Hematopoietic multipotent progenitor cell treated with erythropoietin and hydrocortisone succinate and interleukin-3 and kit ligand, for 8 days (in vitro differentiated cells): ENCODE measurements around the gene SELPLG.
"Not testable (repeated sequence)": the region's sequence is repeated elsewhere in the genome, so short reads cannot be mapped to it uniquely, and the experiment has no call there.

Experiments
- DNase-seq: peaks from one replicate; pipeline ENCODE4 v3.0.0-alpha.2; 2015

SELPLG gene, protein sequence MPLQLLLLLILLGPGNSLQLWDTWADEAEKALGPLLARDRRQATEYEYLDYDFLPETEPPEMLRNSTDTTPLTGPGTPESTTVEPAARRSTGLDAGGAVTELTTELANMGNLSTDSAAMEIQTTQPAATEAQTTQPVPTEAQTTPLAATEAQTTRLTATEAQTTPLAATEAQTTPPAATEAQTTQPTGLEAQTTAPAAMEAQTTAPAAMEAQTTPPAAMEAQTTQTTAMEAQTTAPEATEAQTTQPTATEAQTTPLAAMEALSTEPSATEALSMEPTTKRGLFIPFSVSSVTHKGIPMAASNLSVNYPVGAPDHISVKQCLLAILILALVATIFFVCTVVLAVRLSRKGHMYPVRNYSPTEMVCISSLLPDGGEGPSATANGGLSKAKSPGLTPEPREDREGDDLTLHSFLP

DNA sequence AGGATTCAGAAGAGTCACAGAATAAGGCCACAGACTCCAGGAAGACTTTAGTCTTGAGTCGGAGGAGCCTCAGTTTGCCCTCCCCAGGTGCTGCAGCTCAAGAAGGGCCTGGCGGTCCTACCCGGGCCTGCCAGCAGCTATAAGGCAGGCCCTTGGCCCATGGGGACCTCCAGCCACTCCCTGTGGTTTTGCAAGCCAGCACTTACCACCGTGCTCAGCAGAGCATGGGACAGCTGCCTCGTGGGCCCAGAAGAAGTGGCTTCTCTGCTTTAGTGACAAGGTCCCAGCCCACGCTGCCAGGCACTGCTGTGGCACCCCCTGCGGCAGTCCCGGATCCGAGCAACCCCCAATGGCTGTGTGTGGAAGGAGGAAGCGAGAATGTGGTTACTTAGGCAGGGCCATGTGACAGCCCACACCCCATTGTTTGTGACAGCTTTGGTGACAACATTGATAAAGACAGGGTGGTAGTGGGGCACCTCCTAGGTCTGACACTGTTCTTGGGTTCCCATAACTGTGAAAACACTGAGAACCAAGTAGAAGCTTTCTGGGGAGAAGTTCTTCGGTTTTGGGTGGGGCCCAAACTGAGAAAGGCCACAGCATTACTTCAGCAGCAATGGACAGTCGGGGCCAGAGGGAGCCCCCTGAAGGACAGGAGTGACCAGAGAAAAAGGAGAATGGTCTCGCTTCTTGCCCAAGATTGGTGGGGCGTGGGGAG lies at the start of gene SELPLG:
SELPLG (minus strand) TSS at position 361 of the 715 bp plus-strand sequence. CDS start 9,587 bp downstream, outside the sequence.
- peak; percentile 95 for DNase-seq

DNA sequence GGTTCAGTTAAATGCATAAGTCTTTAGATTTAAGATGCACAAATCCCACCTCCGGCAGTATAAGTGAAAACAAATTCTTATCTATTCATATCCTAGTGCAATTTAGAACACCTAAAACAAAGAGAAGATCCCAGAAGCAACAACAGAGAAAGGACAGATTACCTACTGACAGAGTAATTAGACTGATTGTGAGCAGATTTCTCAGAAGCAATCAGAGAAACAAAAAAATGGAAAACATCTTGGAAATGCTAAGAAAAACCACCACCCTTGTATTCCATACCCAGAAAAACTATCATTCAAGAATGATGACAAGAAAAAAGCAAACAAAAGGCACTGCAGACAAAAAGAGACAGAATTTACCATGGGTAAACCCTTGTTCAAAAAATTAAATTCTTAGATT lies 47.6 kb upstream of the SELPLG start:
- no peak for DNase-seq

DNA sequence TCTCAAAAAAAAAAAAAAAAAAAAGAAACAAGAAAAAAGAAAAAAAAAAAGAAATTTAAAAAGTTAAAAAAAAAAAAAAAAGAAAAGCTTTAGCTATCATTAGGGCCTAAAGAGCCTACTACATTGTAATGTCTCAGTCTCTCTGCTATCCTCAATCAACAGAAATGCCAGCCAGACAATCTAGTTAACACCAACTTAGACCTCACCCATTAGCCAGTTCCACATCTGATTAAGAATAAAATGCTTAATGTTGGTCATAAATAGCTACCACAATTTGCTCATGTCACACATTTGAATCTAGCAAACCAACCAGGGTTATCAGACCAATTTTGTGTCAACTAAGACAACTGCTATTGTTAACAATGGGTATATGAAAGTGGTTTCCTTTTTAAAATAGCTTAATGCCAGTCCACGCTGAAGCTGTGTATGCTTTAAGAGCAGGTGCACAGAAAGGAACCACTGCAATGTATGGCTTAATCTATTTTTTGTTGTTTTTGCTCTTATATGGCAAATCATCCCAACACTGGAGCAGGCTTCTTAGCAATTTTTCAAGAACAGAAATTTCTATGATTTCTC lies 45.5 kb upstream of the SELPLG start:
- DNase-seq, result peak; percentile 79

DNA sequence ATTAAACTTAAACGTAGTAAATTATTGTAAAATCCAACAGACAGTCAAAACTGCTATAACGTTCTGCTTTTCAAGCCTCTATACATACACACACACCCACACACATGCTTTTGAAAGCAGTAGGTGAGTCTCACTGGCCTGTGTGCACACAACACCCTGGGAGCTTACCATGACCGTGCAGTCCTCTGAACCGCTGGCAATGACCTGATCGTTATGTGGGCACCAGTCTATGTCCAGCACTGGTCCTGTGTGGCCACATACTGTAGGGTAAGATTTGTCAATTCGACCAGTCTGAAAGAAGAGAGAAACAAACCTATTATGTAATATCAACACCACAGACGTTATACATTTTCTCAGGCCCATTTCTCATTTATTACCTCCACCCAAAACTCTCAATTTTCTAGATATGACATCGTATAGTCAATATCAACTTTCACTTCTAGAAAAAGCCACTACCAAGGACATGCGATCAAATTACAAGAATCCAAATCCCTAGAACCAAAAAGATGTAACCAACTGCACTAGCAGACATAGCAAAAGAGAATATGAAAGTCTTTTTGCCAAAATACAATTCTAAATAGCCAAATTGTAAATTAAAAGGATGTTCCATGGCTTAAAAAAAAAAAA lies 44.5 kb upstream of the SELPLG start:
- no peak for DNase-seq

DNA sequence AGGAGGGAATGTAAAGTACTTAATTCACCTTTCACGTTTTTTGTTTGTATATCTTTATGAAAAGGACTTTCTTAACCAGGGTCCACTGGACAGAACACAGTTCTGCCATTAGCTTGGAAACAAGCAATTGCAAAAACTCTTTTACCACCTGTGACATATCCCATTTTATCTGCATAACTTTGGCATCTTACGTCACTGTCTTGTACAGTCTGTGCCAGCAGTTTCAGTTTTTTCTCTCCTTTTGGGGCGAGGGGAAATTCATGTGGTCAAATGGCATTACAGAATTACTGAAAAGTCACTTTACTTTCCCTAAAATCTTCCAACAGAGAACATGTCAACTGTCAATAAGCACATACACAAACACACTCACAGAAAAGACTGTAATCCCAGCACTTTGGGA lies 43.7 kb upstream of the SELPLG start:
- DNase-seq, result no peak

DNA sequence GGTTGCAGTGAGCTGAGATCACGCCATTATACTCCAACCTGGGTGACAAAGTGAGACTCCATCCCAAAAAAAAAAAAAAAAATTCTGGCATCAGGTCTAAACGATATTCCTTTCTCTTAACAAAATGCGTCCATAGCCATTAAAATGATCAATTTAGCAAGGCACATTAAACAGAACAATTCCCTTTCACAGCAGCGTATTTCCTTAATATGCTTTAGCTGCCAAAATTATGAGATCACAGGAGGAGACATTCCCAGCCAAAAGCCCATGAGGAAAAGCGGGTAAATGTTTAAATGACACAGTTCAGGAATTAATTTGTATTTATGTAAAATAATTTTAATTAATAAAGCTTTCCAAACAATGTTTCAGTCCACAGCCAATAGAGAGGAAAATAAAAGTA lies 43.0 kb upstream of the SELPLG start:
- no peak for DNase-seq

DNA sequence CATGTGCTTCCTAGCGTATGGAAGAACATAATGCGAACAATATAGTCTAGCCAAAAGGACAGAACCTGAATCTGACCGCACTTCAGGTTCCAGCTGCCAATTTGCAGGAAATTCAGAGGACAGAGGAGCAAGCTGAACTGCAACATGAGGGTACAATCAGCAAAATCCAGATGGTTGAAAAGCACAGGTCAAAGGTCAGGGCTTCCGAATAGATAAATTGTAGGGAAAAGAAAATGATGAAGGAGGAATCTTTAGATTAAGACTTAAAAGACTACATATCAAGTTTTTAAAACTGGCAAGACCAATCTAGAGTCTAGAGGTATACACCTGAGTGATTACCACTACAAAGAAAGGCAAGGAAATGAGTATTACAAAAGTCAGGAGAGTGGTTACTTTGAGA lies 42.1 kb upstream of the SELPLG start:
- no peak for DNase-seq

DNA sequence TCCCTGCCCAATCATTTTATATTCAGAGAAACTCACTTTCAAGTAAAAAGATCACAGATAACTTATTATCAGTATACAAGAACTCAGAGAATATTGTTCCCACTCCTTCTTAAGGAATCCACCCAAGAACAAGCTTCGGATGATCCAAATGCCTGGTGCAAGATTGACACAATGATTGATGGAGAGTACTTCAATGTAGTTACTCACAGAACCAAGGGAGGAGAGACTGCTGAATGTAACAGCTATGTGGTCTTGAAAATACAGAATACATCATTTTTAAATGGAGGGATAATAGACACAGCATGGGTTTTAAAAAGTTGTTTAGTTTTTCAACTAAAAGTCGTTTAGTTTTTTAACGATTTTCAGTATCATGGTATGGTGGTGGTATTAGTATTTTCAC lies 38.4 kb upstream of the SELPLG start:
- no peak for DNase-seq

DNA sequence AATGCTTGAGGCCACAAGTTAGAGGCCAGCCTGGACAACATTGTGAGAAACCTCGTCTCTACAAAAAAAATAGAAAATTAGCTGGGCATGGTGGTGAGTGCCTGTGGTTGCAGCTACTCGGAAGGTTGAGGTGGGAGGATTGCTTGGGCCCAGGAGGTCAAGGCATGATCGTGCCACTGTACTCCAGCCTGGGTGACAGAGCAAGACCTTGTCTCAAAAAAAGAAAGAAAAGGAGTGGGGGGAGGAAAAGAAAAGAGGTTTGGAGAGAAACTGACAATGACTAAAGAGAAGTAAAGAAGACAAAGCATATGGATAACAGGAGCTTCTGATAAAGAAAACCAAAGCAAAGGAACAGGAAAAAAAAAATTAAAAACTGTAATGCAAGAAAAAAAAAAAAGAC lies 37.4 kb upstream of the SELPLG start:
- DNase-seq, result no peak

DNA sequence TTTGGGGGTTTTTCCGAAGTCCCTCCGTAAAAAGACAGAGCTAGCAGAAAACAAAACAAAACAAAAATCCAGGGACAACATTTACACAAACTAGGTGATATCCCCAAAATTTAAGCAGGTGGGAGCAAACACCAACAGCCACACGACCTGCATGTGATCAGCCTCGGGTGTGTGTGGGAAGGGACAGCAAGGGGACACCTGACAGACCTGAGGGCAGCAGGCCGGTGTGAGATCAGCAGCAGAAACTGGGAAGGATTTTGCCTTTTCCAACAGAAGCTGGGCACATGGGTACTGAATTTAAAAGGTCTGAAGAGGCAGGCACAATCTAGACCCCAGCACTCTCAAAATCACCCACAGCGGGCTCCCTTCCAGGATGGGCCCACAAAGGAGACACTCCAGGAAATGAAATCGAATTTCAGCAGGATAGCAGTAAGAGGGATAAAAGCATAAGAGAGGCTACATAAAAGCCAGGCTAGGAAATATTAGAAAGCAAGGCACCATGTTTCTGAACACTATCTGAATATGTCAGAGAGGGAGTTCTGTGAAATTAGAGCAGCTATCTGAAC lies 36.5 kb upstream of the SELPLG start:
- DNase-seq, result no peak

DNA sequence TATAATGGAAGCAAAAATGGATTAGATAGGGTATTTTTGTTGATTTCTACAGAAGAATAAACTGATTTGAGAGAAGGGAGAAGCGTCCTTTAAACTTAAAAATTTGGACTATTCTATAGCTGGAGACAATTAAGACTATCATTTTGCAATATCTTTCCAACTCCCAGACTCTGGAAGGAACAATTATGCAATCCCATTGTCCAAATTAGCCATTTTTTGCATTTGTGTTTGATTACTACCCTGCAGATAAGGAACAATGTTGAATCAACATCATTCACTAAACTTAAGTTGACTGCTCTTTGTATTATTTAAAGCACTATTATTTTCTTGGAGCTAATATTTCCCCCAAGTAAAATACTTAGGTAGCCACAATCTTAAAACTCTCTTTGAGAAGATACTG lies 34.8 kb upstream of the SELPLG start:
- no peak for DNase-seq

DNA sequence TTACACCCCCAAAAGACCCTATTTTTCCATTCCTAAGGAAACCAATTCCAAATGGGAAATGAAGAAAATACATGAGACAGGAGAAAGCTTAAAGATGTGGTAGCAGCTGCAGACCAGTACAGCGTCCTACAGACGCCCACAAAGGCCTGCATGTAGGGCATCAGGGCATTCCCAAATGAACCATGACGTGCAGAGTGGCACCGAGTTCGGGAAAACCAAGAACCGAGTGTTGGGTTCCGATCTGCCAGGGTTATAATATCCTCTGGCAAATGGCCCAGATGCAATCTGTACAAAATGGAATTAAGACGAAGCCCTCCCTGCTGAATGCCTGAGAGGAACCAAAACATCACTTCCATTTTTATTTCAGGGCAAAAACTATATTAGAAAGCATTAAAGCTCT lies 34.4 kb upstream of the SELPLG start:
- DNase-seq, result no peak

DNA sequence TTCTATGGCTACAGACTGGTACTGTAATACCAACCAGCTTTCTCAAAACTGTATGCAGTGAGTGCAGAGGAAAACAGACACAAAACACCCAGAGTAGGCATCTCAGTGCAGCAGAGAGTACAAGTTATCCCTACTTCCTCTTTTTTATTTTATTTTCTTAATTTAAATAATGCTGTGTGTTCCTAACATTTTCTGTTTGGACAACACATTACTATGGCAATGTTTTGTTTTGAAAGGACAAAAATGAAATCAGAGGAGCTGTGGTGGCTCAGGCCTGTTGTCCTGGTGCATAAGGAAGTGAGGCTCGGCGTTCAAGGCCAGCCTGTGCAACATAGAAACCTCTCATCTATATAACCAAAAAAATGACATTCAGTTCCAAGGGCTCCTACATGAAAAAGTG lies 33.7 kb upstream of the SELPLG start:
- no peak for DNase-seq

DNA sequence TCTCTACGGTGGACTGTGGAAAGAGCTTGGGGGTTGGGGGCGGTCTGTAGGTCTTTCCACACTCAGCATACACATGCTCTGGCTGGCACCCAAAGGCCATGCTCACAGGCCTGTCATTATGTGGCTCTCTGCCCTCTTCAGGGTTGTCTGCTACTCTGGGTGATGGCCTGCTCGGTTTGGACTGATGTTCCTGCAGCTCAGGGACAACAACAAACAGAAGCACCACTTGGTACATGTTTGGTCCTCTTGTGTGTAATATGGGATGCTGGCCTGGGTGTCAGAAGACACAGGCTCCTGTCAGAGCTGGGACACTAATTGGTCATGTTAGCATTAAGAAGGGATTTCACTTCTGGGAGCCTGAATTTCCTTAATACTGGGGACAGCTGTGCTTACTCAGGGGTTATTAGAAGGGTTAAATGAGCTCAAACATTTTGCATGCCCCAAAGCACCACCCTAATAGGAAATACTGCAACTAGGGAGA lies 32.7 kb upstream of the SELPLG start:
- no peak for DNase-seq

DNA sequence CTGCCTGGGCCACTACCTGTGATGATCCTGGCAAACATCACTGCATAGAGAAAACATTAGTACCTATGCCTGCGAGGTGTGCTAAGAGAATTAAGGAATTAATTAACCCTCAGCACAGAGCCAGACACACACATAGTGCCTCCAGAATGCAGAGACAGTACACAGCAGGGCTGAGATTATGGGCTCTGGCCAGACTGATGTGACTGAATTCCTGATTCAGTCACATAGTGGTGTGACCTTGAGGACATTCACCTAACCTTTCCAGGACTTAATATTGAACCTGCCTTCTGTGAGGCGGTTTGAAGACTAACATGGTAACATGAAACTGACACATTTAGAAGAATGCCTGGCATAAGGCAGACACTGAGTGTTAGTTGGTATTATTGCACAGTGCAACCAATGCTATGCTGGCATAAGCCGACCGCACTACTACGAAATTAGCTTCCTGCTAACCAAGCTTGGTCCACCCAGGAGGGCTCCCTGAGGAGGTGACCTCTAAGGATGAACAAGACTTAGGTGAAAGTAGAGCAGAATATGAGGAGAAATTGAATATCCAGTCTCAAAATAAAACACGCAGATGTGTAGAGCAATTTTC lies 32.0 kb upstream of the SELPLG start:
- no peak for DNase-seq

DNA sequence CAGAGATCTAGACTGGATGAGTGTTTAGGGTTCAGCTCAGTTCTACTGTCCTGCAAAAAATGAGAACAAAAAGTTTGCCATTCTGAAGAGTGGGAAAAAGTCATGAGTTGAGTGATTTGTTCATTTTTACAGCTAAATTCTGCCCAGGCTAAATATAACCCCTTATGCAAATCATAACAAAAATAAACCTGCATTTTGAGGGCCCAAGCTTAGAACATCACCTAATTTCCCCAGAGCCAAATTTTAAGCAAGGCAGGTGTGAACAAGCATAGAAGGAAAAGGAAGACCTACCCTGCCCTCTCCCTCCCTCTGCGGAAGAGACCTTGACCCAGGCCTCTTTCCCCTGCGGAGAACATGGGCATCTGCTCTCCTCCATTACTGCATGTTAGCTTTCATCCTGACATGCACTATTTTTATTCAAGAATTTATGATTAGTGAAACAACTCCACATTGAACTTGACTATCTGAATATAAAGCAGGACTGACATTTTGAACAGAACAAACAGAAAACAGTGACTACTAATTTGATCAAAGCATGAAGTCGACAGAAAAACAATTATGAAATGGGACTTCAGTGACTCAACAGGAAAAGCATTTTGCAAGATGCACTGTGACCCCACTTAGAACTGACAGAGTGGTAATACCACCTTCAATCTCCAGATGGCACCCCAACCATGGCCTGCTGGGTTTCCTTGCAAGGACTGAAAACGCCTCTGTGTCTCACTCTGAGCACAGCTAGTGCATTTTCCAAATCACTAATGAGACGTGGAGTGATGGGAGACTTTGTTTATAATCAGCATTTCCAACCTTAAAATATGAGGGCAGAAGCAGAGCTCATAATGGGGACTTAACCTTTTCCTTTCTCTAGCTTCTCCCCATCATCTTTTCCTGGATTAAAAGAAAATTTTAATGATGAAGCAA lies 30.9 kb upstream of the SELPLG start:
- peak; percentile 90 for DNase-seq

DNA sequence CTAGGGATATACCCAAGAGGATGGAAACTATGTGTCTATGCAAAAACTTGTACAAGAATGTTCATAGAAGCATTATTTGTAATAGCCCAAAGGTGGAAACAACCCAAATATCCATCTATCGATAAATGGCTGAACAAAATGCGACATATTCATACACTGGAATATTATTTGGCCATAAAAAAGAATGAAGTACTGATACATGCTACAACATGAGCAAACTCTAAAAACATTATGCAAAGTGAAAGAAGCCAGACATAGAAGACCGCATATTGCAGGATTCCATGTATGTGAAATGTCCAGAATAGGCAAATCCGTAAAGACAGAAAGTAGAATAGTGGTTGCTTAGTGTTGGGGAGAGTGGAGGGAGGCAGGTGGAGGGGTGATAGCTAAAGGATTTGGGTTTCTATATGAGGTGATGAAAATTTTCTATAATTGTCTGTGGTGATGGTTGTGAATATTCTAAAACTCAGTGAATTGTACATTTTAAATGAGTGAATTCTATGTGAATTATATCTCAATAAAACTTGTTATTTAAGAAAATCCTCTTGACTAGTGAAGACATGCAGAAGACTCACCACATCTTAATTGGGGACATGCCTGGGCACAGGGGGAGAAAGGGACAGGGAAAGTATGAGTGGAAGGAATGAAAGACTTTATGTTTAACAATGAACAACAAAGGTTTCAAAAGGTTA lies 29.8 kb upstream of the SELPLG start:
- no peak for DNase-seq

DNA sequence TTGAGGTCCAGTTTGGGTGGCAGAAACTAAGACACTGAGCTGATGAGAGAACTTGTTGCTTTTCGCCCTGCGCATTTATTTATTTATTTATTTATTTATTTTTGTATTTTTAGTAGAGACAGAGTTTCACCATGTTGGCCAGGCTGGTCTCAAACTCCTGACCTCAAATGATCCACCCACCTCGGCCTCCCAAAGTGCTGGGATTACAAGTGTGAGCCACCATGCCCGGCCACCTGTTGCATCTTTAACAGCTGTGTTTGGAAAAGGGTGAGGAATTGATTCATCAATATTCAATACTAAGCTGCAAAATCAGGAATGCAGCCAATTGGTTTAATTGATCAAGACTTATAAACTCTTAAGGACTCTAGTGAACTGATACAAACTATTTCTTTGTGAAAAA lies 24.4 kb upstream of the SELPLG start:
- not testable (repeated sequence) for DNase-seq

DNA sequence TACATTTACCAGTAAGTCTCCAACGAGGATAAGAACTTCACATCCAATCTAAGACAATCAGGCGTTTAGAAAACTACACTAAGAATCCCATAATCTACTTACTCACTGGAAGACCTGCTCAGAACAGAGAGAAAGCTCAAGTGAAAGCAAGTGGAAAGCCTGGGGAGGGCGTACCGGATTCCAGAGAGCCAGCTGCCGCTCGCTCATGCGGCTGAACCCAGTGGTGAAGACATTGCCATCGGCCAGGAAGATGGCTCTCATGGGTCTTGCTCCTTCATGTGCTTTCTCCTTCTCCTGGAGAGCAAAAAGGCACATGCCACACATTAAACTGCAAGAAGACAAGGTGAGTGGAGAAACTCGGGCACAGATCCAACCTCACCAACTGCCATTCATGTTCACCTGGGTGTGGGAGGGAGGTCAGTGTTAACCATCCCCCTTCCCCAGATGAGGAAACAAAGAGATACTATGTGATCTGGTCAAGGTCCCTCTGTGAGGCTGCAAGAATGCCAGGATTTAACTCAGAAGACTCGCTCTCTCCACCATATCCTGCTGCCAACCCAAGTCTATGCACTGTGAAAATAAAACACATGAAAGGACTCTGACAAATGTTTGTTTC lies 23.5 kb upstream of the SELPLG start:
- DNase-seq, result no peak

DNA sequence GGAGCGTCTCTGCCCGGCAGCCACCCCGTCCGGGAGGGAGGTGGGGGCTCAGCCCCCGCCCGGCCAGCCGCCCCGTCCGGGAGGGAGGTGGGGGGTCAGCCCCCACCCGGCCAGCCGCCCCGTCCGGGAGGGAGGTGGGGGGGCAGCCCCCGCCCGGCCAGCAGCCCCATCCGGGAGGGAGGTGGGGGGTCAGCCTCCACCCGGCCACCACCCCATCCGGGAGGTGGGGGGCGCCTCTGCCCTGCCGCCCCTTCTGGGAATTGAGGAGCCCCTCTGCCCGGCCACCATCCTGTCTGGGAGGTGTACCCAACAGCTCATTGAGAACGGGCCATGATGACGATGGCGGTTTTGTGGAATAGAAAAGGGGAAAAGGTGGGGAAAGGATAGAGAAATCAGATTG lies 22.6 kb upstream of the SELPLG start:
- not testable (repeated sequence) for DNase-seq

DNA sequence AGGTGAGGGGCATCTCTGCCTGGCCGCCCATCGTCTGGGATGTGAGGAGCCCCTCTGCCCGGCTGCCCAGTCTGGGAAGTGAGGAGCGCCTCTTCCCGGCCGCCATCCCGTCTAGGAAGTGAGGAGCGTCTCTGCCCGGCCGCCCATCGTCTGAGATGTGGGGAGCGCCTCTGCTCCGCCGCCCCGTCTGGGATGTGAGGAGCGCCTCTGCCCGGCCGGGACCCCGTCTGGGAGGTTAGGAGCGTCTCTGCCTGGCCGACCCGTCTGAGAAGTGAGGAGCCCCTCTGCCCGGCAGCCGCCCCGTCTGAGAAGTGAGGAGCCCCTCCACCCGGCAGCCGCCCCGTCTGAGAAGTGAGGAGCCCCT lies 22.1 kb upstream of the SELPLG start:
- DNase-seq, result not testable (repeated sequence)
